Renal cortex interstitium (tissue), 11 donors: Measurements from ENCODE around the gene FREM2. TPM values are rescaled to one million over a fixed set of nuclear protein-coding genes. Genes with fewer than 3 reads are reported as not detected.

ENCODE experiments used
- DNase-seq, 11 donors: peaks; one replicate each; pipeline ENCODE4 v3.0.0-alpha.2; 2013; ENCODE audit warnings: low read depth in 9 of 11, low spot score in 4 of 11; ENCODE audit errors: extremely low read depth in 1 of 11
- polyA plus RNA-seq, 3 donors: library from polyadenylated mRNA; unstranded; fragments of 120-200 nt; gene quantifications; one replicate each; pipeline ENCODE4 v1.2.1, GENCODE V29; 2013; ENCODE audit not compliant: insufficient read length in 3 of 3

The FREM2 gene
- polyA plus RNA-seq, 3 donors = 43.7 to 47.7 (median 46.4) TPM

DNA sequence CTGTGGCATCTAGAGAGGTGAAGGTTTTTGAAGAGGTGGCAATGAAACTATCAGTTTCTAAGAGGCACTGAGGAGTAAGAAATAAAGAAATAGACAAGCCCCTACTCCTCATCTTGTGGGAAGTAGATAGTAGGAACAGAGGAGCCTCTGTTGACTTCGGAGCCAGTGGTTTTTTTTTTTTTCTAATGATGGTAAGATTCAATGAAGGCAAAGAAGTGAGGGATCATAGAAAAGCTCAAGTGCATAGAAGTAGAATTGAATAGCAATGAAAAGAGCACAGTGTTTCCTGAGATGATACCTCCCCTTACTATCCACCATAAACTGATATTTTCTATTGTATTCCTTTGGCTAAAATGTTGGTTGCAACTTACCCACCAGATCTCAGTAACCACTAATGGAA, 46.3 kb downstream of the FREM2 start:
- DNase-seq = no peak

DNA sequence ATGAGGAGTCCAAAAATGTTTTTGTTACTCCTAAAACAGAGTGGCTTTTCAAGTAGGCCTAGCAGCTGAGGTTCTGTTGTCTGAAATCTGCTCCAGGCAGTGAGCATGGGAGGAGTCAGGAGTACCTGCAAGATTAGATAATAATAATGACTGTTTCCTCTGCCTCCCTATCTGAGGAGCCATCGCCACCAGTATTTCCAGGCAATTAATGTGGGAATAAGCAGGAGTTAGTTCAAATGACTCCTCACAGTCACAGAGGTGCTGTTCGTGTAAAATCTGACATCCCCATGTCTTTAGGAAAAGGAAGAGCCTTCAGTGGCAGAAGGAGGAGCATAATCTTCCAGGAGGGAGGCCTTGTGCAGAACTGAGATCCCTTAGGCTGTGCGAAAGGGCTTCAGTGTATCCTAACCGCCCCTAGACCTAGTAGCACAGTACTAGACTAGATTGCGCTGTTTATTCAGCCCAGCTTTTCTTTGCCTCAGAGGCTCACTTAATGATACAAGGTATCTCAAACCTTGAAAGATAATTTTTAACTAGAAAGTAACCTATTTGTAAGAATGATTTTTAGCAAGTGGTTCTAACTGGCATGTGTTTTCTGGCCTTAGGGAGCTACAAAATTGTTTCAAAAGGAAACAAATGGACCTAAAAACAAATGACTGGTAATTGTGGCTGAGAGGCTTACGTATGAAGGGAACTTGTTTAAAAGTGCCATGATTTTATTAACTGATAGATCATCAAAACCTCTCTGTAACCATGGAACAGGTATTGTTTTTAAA, 49.0 kb downstream of the FREM2 start:
- DNase-seq = peak in 1 of 11 donors; percentile 21

DNA sequence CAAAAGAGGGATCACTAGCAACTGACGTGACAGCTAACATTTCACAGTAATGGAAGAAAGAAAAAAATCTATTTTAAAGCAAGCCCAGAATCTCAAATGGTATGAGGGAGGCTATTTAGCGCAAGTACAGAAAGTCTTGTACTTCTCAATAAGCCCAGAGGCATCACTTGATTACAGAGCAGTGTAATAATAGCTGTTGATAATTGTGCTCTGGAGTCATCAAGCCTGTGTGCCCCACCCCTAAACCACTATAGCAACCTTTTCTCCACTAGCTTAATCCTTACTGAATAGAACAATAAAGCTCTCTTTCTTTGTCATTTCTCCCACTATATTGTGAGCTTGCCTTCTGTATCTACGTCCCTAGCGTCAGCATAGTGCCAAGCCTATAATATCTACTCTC, 56.6 kb downstream of the FREM2 start:
- DNase-seq = no peak

DNA sequence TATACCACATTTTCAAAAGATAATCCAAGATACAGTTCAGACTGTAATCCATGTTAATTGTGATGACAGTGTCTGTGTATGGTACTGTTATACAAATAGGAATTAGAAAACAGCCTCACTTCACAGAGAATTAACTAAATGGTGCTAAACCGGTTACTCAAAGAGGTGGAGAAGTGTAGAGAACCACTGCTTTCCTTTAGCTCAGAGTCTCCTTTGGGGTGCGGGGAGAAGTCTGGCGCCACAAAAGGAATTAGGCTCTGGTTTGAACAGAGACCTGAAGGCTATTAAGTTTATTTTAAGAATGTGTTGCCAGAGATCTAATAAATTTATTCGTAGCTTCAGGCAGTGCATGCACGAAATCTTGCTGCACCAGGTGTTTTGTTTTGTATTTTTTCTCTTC, 65.8 kb downstream of the FREM2 start:
- DNase-seq = no peak

DNA sequence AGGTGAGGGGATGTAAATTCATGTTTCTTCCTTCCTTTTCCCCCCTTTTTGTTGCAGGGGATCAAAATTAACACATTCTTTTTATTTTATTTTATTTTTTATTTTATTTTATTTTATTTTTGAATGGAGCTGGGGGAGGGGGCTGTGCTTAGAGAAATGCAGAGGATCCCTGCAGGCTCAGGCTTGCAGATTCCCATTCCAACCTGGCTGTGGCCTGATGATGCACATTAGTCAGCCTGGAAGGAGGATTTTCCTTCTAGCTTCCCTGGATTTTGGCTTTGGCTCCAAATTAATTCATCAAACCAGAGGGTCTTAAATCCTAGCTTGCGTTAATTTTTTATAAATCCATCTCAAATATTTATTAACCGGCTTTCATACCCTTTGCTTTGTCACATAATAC, 67.0 kb downstream of the FREM2 start:
- DNase-seq = no peak

DNA sequence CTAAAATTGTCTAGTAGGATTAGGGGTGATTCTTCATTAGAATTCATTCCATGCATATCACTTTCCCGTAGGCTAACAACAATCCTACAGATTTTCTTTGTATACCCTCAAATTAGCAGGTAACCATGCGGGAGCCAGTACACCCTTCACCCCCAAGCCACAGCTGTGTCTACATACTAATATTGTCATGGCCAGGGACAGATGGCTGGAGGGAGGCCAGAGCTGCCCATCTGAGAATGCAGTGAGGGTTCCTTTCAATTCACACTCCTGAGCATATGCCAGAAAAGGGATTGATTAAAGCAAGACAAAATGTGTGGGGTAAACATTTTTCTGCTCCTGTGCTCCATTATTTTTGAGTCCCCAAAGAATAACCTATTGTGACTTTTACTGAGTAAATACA, 68.9 kb downstream of the FREM2 start:
- no peak for DNase-seq

DNA sequence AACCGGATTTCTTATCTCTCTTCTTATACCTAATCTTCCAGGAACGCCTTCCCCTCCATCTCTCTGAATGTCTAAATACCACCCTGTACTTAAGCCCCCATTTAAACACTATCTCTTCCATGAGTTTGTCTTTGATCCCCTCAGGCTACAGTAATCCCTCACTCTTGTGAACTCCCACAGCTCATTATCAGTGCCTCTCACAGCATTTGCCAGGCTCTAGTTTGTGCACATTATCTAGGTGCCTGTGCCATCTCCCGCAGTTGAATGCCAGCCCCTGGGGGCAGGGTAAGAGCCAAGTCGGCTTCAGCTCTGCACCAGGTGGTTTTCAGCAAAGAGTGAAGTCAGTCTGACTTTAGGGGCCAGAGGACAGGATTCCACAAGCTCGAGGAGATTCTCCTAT, 71.4 kb downstream of the FREM2 start:
- no peak for DNase-seq

DNA sequence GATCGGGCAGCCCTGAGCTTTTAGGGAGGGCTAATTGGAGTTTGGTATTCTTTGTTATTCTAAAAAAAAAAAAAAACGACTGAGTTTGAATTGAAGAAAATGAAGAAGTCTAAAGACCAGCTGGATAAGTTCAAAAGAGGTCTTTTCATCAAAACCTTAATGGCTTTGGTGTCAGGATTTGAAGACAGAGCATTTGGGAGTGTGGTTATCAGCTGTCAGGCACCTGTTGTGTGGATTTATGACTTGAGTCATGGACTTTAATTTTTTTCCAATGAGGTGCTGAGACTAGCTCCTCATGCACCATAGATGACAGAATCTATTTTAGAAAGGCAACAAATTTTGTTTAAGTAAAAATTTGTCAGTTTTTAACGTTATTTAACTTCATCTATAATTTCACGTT, 72.5 kb downstream of the FREM2 start:
- DNase-seq = no peak

DNA sequence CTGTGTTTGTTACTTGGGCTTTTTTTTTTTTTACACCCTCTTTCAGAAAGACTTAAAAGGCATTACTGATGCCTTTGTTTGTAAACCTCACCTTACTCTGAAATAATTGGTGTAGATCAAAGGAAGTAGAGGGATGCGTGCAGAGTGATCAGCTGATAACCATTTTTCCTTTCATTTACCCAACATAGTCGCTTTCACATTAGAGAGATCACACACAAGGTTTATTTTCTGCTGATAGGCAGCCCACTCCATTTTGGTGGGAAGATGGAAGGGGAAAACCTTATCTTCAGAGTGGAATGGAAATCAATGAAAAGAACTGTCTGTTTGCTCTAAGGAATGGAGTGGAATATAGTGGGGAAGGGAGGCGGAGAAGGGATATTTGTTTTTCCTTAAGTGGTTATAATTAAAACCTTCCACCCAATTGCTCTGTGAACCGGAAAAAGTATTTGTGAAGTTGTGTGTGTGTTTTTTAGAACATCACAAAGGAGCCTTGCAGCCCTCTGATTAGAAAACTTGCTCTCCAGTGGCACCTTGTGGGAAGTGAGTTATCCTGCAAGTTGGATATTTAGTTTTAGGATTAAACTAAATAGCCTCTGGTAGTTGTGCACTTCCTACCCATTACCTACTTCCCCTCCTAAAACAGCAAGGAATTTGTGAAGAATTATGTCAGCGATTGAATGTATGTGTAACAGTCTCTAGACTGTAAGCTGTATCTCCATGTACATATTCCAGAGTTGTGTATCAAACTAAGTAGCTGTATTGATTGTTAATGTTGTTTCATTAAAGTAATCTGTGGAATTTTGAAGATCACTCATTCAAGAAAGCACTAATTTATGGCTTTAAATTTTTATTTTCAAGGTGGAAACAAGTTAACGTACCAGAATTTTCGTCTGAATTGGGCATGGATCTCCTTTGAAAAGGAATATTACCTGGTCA, 76.8 kb downstream of the FREM2 start:
- DNase-seq = peak in 7 of 11 donors; percentile 36 to 72 (median 52)

DNA sequence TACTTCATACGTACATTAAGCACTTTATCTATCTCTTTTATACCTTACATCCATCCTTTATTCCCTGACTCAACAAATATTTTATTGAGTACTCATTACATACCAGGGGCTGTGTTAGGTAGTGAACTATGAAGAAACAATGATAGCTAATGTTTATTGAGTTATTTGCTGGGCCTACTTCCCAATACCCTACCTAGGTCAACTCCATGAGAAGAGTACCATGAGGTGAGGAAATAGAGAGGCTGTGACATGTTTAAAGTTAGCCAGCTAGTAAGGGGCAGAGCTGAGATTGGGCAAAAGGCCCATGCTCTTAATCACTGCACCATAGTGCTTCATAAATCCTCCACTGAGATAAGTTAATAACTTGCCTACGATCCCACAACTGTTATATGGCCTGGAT, 79.9 kb downstream of the FREM2 start:
- DNase-seq = no peak

DNA sequence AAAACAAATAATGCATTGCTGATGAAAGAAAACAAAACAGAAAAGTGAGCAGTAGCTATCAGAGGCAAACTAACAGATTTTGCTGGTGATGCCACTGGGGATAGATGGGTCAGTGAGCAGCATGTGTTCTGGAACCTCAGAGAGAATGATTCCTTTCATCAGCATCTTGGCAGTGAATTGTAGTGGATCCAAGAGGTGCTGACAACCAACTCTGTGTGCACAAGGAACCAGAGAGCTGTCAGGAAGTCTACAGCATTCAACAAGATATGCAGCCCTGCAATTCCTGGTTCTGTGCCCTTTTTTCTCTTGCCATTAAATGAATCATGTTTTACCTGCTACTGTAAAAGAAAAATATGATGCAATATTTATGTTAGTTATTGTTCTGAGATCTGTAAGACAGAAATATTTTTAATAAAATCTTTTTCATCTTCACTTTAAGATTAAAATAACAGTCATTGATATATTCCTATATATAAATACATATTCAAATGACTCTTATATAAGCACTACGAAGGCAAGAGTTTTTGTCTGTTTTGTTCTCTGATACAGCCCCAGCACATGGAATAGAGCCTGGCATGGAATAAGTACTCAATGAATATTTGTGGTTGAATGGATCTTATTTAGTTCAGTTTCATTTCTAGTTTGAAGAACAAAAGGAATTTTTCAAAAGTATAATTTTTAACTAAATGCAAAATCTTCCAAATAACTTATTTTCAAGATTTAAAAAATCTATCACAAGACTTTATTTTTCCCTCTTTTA, 80.8 kb downstream of the FREM2 start:
- DNase-seq = no peak

DNA sequence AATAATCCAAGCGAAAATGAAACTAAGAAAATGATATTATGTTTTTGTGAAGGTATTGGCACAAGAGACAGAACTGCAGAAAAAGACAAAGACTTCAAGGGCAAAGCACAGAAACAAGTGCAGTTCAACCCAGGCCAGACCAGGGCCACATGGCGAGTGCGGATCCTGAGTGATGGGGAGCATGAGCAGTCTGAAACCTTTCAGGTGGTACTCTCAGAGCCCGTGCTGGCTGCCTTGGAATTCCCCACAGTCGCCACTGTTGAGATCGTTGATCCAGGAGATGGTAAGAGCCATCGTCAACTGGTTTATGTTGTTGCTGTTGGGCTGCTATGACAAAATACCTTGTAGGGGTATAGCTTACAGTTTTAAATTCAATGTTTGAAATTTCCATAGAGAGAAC, 82.6 kb downstream of the FREM2 start:
- no peak for DNase-seq

DNA sequence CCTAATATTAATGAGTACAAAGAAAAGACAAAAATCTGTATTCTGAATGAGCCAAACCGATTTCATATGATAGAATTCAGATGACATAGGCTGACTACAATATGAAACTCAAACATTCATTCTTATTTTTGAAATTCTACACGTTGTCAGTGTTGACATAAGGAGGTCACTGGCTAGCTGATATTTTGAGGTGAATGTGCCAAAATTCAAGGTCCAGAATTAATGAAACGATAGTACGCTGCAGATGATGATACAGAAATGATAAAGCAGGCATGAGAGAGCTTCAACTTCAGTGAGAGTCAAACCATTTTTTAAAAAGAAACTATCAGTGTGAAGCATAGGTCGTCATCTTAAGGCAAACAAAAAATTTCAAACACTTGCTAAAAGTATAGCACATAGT, 88.2 kb downstream of the FREM2 start:
- DNase-seq = no peak

DNA sequence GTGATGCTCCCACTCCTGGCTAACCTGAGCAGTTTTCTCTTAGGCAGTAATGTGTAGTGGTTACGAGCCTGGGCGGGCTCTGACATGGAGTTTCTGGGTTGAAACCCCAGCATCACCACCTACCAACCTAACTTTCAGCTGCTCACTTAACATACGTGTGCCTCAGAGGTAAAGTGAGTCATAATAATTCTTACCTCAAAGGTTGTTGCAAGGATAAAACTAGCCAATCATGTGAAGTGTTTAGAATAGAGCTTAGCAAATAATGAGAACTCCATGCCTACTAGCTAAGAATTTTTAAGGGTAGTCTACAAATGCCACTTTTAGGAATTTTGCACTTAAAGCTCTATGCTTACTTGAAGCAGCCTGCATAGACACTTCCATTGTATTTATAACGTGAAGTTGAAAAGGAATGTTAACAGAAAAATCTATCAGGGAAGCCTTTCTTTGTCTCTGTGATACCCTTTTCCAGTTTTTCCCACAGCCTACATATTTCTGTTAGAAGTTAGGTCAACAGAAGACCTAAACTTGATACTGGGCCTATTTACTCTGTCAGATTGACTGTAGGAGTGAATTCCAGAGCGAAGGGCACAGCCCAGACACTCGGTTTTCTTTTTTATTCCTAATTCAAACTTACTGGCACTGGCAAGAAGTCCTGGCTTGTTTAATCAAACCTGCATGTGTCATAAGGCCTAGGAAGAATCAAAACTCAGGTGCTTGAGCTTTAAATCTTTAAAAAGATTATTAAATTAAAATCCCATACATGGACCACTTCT, 90.7 kb downstream of the FREM2 start:
- peak in 1 of 11 donors; percentile 8 for DNase-seq

DNA sequence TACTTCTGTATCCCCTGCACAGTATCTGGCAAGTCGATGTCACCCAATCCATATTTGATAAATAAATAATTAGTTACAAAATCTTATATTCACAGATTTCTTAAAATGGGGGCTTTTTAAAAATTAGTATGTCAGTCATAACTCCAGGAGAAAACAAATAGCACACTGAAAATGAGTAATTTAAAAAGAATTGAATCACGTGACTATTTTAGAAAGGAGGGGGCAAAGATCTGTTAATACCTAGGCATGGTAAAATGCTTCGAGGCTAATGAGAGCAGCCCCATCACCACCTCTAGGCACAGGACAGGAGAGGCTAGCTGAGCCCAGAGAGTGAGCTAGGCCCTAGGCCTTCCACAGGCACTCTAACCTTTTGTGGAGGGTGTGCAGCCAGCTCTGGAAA, 94.7 kb downstream of the FREM2 start:
- DNase-seq = no peak

DNA sequence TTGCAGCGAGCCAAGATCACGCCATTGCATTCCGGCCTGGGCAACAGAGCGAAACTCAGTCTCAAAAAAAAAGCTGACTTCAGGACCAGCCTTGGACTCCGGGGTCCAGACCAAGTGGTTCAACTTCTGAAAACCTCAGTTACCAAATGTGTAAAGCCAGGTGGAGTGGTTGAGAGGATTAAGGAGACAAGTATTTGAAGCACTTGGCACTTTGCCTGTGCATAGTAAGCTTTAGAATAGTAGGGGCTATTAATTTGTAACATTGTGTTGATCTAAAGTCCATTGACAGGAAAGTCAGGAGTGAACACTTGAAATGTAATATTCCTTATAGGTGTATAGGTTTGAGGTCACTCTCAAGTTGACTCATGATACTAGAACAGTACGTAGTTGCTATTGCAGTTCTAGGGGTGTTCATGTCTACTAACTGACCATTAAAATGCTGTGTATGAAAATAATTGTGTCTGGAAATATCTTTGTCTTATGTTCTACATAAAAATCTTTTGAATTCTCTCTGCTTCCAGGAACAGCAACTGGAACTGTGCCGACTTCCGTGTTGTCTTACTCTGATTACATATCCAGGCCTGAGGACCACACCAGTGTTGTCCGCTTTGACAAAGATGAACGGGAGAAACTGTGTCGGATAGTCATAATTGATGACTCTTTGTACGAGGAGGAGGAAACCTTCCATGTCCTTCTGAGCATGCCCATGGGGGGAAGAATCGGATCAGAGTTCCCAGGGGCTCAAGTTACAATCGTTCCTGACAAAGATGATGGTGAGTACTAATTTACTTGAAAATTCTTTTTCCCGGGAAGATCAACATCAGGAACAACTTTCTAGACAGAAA, 97.4 kb downstream of the FREM2 start:
- DNase-seq = peak in 5 of 11 donors; percentile 3 to 51 (median 31)

DNA sequence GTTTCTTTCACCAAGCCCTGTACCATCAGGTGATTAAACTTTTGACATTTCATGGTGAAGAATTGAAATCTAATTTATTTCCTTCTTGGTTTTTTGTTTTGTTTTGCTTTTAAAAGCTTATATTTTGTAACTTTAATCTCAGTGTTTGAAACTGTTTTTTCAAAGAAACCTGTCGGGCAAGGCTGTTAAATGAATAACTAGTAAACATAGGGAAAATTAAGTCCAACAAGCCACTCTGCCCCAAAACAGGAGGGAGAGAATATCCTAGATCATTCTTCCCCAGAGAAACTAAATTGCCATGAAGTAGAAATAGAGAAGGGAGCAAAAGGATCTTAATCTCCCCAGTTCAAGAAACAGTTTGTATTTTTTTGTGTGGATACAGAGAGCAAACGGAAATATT, 98.2 kb downstream of the FREM2 start:
- peak in 3 of 11 donors; percentile 18 to 33 (median 31) for DNase-seq

DNA sequence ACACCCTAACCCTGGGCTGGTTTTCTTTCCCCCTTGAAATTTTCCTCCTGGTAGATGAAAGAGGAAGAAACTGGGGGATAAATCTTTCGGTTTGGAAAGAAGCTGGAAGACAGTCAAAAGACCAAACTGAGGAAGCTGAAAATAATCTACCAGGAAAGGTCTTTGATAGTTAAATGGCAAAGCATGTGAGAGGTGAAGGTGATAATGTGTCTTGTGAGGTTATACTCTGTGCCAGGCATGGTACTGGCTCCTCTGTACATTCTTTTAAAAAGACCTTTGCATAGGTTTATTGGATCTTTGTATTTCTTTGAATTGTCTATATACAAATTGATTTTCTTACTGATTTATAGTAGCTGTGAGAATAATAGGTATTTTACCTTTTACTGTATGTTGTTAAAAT, 98.6 kb downstream of the FREM2 start:
- DNase-seq = peak in 1 of 11 donors; percentile 7
